GM12878 (cell line): ENCODE results near the gene BRAF. TPM values are rescaled to one million over a fixed set of nuclear protein-coding genes. Genes with fewer than 3 reads are reported as not detected.

Experiments
- ATAC-seq: fragments of 200-7000 bp; cut with Tn5 transposase; 3 replicates; pipeline ENCODE4 v1.9.1; 2020; ENCODE audit warnings: mild to moderate bottlenecking, moderate library complexity
- BruUV-seq: library from RNA; stranded (reverse); fragments of 400-500 nt; replicated peaks from 2 replicates; lab custom pipeline; 2021; lab: Mats Ljungman, UMichigan
- CTCF ChIA-PET: fragments of 300-600 bp; sonication (Branson Sonifier 250); formaldehyde crosslinking; extraction: SDS; loops from one replicate; lab custom pipeline; 2021; ENCODE audit warnings: inconsistent platforms; lab: Yijun Ruan, JAX
- POLR2A ChIA-PET: fragments of 350-600 bp; formaldehyde crosslinking; extraction: SDS; loops from one replicate; lab custom pipeline; 2021; ENCODE audit warnings: inconsistent platforms; lab: Charles Lee
- RAD21 ChIA-PET: fragments of 300-600 bp; sonication (Branson Sonifier 250); formaldehyde crosslinking; loops from one replicate; lab custom pipeline; 2023; ENCODE audit warnings: antibody characterized with exemption; ENCODE audit not compliant: unreplicated experiment; lab: Charles Lee
- SMC1A ChIA-PET: fragments of 300-600 bp; sonication (Branson Sonifier 250); formaldehyde crosslinking; loops from one replicate; lab custom pipeline; 2023; ENCODE audit not compliant: unreplicated experiment, uncharacterized antibody; lab: Charles Lee
- DNase-seq: peaks from one replicate; pipeline ENCODE4 v3.0.0-alpha.2; 2011; ENCODE audit warnings: low read depth, low spot score
- FAIRE-seq: peaks from 3 replicates; lab custom pipeline; 2011; peaks lifted over from hg19 to GRCh38; lab: Jason Lieb, UNC
- H2AFZ ChIP-seq: 2 replicates; pipeline ENCODE4 v1.6.0; 2011; ENCODE audit warnings: low read depth, low read length, control low read depth; ENCODE audit not compliant: control insufficient read depth
- H3K27ac ChIP-seq: 2 replicates; pipeline ENCODE4 v1.5.1; 2011; ENCODE audit warnings: control low read depth; ENCODE audit not compliant: control insufficient read depth, insufficient read depth
- H3K27me3 ChIP-seq, 2 experiments: replicated peaks in 1 of 2; 2 replicates each; pipeline versions ENCODE4 v1.6.0 to v1.6.1; 2011; ENCODE audit warnings: low read length in 1 of 2; ENCODE audit not compliant: control insufficient read depth in 2 of 2, insufficient read depth in 2 of 2
- H3K36me3 ChIP-seq, 2 experiments: 2 replicates each; pipeline ENCODE4 v1.5.1; 2011; ENCODE audit warnings: low read length in 1 of 2; ENCODE audit not compliant: control insufficient read depth in 2 of 2, insufficient read depth in 2 of 2
- H3K4me1 ChIP-seq: 2 replicates; pipeline ENCODE4 v1.6.1; 2011; ENCODE audit warnings: mild to moderate bottlenecking, low read length, moderate library complexity, mixed read lengths; ENCODE audit not compliant: control insufficient read depth, insufficient read depth
- H3K4me2 ChIP-seq: 2 replicates; pipeline ENCODE4 v1.6.0; 2011; ENCODE audit warnings: control low read depth; ENCODE audit not compliant: control insufficient read depth, insufficient read depth
- H3K4me3 ChIP-seq: fragments of 200-600 bp; sonication (generic); 2 replicates; pipeline ENCODE4 v1.5.1; 2016
- H3K79me2 ChIP-seq: 2 replicates; pipeline ENCODE4 v1.6.0; 2011; ENCODE audit warnings: low read length; ENCODE audit not compliant: control insufficient read depth, insufficient read depth
- H3K9ac ChIP-seq: 2 replicates; pipeline ENCODE4 v1.8.0; 2011; ENCODE audit warnings: low read length, control low read depth, mixed read lengths; ENCODE audit not compliant: control insufficient read depth, insufficient read depth
- H3K9me3 ChIP-seq: replicated peaks from 3 replicates; pipeline ENCODE4 v1.5.1; 2011; ENCODE audit warnings: mild to moderate bottlenecking, low read length; ENCODE audit not compliant: control insufficient read depth, insufficient read depth
- H4K20me1 ChIP-seq: 2 replicates; pipeline ENCODE4 v1.6.0; 2011; ENCODE audit not compliant: control insufficient read depth, insufficient read depth
- BCL11A ChIP-seq: IDR thresholded peaks from 2 replicates; pipeline ENCODE4 v1.6.1; 2011; ENCODE audit warnings: low read depth, low read length
- CBFB ChIP-seq: IDR thresholded peaks from 2 replicates; pipeline ENCODE4 v1.6.1; 2016; ENCODE audit warnings: antibody characterized with exemption, low read depth
- EP300 ChIP-seq, 2 experiments: fragments of 150-350 bp in 1 of 2; IDR thresholded peaks; 2 replicates each; pipeline ENCODE4 v1.6.1; 2011 to 2012; ENCODE audit warnings: low read depth in 2 of 2, low read length in 2 of 2, borderline replicate concordance in 1 of 2, improper control_type of control experiment in 1 of 2, inconsistent platforms in 1 of 2; ENCODE audit not compliant: control insufficient read depth in 1 of 2
- ESRRA ChIP-seq: IDR thresholded peaks from 2 replicates; pipeline ENCODE4 v1.6.1; 2012; ENCODE audit warnings: mild to moderate bottlenecking, low read length, improper control_type of control experiment
- KDM1A ChIP-seq: fragments of 200-600 bp; sonication (generic); IDR thresholded peaks from 2 replicates; pipeline ENCODE4 v1.6.1; 2016; ENCODE audit warnings: borderline replicate concordance
- NFYA ChIP-seq: IDR thresholded peaks from 2 replicates; pipeline ENCODE4 v1.6.1; 2011; ENCODE audit warnings: low read depth, mild to moderate bottlenecking, low read length, improper control_type of control experiment, borderline replicate concordance
- NR2C1 ChIP-seq: fragments of 450-650 bp; IDR thresholded peaks from 2 replicates; pipeline ENCODE4 v1.6.1; 2017; ENCODE audit warnings: antibody characterized with exemption, mild to moderate bottlenecking, moderate library complexity
- RAD51 ChIP-seq: fragments of 450-650 bp; IDR thresholded peaks from 2 replicates; pipeline ENCODE4 v1.6.1; 2016; ENCODE audit warnings: moderate library complexity, mild to moderate bottlenecking, inconsistent platforms
- RFX5 ChIP-seq: IDR thresholded peaks from 2 replicates; pipeline ENCODE4 v1.6.1; 2011; ENCODE audit warnings: low read depth, low read length, improper control_type of control experiment
- in situ Hi-C: fragments of 300-500 bp; cut with MboI; formaldehyde crosslinking; loops from 9 replicates; pipeline ENCODE4 v1.14.3; 2018; ENCODE audit warnings: mixed read lengths
- intact Hi-C: fragments of 100-400 bp; cut with micrococcal nuclease; formaldehyde crosslinking; loops from one replicate; pipeline ENCODE4 v1.14.2; 2022; ENCODE audit not compliant: unreplicated experiment
- polyA plus RNA-seq, 11 experiments: library from polyadenylated mRNA; depleted of rRNA in 4 of 11; unstranded in 6 of 11; stranded (reverse) in 5 of 11; fragments of >200 nt; fragmentation: Nextera tagmentation in 4 of 11; fragmentation: Illumina TruSeq in 1 of 11; extraction: Ambion mirVana in 4 of 11; extraction: Trizol in 1 of 11; gene quantifications; 1 replicate in 1 of 11; 2 replicates in 10 of 11; pipeline versions ENCODE4 v1.2.1 to v1.2.3, GENCODE V29; 2011 to 2016; ENCODE audit warnings: inconsistent platforms in 2 of 11, missing spikeins in 2 of 11, low read depth in 1 of 11
- total RNA-seq, 4 experiments: library from RNA; depleted of rRNA in 3 of 4; stranded (reverse); fragments of >200 nt in 3 of 4; fragmentation: Illumina TruSeq in 1 of 4; extraction: Trizol in 1 of 4; gene quantifications; 2 replicates each; pipeline versions ENCODE4 v1.2.1 to v1.2.3, GENCODE V29; 2013 to 2021
- TF ChIP-seq, protein P1 (sequence below): fragments of 450-650 bp; IDR thresholded peaks from 2 replicates; pipeline ENCODE4 v1.6.1; 2017; ENCODE audit warnings: mild to moderate bottlenecking, low read depth, inconsistent platforms; ENCODE audit not compliant: poor library complexity, severe bottlenecking
- TF ChIP-seq, protein P2 (sequence below): fragments of 150-350 bp; IDR thresholded peaks from 2 replicates; pipeline ENCODE4 v1.6.1; 2016; ENCODE audit warnings: low read depth, low read length
- TF ChIP-seq, protein P3 (sequence below): fragments of 450-650 bp; IDR thresholded peaks from 2 replicates; pipeline ENCODE4 v1.6.1; 2016; ENCODE audit warnings: mild to moderate bottlenecking
- TF ChIP-seq, protein P4 (sequence below): IDR thresholded peaks from 2 replicates; pipeline ENCODE4 v1.6.1; 2011; ENCODE audit warnings: borderline replicate concordance, low read depth, mild to moderate bottlenecking, moderate library complexity, low read length; ENCODE audit not compliant: insufficient read depth, poor library complexity, severe bottlenecking

Gene BRAF
- total and polyA plus RNA-seq, 10 of the 15 experiments (the other 5 are each of a cell fraction or from before 2014, with no cell fraction given) = 2.6 to 31.0 (median 10.6) TPM

DNA sequence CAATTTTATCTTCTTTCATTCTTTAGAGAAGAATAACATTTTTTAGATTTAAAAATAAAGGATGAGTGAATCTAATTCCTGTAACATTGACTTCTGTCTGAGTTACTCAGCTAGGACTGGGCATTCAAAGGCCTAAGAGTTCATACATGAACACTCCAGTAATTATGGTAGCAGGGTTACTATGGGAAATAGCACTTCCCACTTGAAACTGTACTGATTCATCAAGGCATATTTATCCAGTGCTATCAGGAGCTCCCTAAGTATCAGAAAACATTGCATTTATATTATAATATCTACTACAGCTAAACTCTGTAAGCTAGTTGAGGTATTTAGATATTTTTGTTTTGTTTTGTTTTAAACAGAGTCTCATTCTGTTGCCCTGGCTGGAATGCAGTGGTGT, 186.4 kb downstream of the BRAF start:
- intact Hi-C loops (no loop called here), in situ Hi-C loops (no loop called here)
- no peaks in the 10 kb centered on the region for H3K4me1 ChIP-seq
- no peaks in the 10 kb centered on the region for H3K27me3 ChIP-seq
- no peak overlapping the region for H3K4me3 ChIP-seq
- H4K20me1 ChIP-seq = no peaks in the 10 kb centered on the region
- DNase-seq (no peak), FAIRE-seq (no peak), ATAC-seq (no peak)
- no peaks in the 10 kb centered on the region for H3K9me3 ChIP-seq
- ChIA-PET SMC1A (interaction anchor here (1.2 to 2.9 kb wide), 3 partner anchors 9 to 63 kb away, joined by 4 to 10 read pairs (median 4); no protein-coding TSS in a partner anchor), CTCF (interaction anchor here (1.2 to 3.8 kb wide), 4 partner anchors 9 to 73 kb away, joined by 3 to 16 read pairs (median 6); no protein-coding TSS in a partner anchor), RAD21 (no interaction called here), POLR2A (no interaction called here)
- no peak overlapping the region for H3K4me2 ChIP-seq
- no peak overlapping the region for H2AFZ ChIP-seq
- no peak overlapping the region for H3K27ac ChIP-seq
- H3K36me3 ChIP-seq = peaks cover 0 to 2% of the 10 kb centered on the region in 2 experiments; a peak in 2 of 4 replicates
- no peaks in the 10 kb centered on the region for H3K79me2 ChIP-seq
- no TSS peak for BruUV-seq
- no peak overlapping the region for H3K9ac ChIP-seq
- TF ChIP-seq KDM1A (no peak), BCL11A (no peak), EP300 (IDR thresholded peaks at IDR 0.05; ENCODE audit: borderline replicate concordance in 1 of 2, control insufficient read depth in 1 of 2, low read depth in 2 of 2, low read length in 2 of 2) (no peak), NR2C1 (no peak), CBFB (no peak), RFX5 (no peak), NFYA (no peak), ESRRA (no peak), RAD51 (no peak)
- TF ChIP-seq, protein P1, sequence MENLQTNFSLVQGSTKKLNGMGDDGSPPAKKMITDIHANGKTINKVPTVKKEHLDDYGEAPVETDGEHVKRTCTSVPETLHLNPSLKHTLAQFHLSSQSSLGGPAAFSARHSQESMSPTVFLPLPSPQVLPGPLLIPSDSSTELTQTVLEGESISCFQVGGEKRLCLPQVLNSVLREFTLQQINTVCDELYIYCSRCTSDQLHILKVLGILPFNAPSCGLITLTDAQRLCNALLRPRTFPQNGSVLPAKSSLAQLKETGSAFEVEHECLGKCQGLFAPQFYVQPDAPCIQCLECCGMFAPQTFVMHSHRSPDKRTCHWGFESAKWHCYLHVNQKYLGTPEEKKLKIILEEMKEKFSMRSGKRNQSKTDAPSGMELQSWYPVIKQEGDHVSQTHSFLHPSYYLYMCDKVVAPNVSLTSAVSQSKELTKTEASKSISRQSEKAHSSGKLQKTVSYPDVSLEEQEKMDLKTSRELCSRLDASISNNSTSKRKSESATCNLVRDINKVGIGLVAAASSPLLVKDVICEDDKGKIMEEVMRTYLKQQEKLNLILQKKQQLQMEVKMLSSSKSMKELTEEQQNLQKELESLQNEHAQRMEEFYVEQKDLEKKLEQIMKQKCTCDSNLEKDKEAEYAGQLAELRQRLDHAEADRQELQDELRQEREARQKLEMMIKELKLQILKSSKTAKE = no peak
- TF ChIP-seq, protein P2, sequence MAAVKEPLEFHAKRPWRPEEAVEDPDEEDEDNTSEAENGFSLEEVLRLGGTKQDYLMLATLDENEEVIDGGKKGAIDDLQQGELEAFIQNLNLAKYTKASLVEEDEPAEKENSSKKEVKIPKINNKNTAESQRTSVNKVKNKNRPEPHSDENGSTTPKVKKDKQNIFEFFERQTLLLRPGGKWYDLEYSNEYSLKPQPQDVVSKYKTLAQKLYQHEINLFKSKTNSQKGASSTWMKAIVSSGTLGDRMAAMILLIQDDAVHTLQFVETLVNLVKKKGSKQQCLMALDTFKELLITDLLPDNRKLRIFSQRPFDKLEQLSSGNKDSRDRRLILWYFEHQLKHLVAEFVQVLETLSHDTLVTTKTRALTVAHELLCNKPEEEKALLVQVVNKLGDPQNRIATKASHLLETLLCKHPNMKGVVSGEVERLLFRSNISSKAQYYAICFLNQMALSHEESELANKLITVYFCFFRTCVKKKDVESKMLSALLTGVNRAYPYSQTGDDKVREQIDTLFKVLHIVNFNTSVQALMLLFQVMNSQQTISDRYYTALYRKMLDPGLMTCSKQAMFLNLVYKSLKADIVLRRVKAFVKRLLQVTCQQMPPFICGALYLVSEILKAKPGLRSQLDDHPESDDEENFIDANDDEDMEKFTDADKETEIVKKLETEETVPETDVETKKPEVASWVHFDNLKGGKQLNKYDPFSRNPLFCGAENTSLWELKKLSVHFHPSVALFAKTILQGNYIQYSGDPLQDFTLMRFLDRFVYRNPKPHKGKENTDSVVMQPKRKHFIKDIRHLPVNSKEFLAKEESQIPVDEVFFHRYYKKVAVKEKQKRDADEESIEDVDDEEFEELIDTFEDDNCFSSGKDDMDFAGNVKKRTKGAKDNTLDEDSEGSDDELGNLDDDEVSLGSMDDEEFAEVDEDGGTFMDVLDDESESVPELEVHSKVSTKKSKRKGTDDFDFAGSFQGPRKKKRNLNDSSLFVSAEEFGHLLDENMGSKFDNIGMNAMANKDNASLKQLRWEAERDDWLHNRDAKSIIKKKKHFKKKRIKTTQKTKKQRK = no peak
- TF ChIP-seq, protein P3, sequence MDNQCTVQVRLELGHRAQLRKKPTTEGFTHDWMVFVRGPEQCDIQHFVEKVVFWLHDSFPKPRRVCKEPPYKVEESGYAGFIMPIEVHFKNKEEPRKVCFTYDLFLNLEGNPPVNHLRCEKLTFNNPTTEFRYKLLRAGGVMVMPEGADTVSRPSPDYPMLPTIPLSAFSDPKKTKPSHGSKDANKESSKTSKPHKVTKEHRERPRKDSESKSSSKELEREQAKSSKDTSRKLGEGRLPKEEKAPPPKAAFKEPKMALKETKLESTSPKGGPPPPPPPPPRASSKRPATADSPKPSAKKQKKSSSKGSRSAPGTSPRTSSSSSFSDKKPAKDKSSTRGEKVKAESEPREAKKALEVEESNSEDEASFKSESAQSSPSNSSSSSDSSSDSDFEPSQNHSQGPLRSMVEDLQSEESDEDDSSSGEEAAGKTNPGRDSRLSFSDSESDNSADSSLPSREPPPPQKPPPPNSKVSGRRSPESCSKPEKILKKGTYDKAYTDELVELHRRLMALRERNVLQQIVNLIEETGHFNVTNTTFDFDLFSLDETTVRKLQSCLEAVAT = no peak
- TF ChIP-seq, protein P4, sequence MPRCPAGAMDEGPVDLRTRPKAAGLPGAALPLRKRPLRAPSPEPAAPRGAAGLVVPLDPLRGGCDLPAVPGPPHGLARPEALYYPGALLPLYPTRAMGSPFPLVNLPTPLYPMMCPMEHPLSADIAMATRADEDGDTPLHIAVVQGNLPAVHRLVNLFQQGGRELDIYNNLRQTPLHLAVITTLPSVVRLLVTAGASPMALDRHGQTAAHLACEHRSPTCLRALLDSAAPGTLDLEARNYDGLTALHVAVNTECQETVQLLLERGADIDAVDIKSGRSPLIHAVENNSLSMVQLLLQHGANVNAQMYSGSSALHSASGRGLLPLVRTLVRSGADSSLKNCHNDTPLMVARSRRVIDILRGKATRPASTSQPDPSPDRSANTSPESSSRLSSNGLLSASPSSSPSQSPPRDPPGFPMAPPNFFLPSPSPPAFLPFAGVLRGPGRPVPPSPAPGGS = no peak
